ENCODE results near the gene MRAS.

The MRAS gene

GRCh38 chr3:138390582-138390932, 42.2 kb downstream of the MRAS start:
- TF ChIP-seq CTCF (IDR thresholded peaks at IDR 0.05; ENCODE audit: low read depth, low read length): no peak
- in situ Hi-C loops (cut with HindIII; ENCODE audit: low sequenced_read_pairs): no loop called here

GRCh38 chr3:138394156-138394555, 45.8 kb downstream of the MRAS start:
- no peak for DNase-seq (ENCODE audit: low read depth, low spot score)
- in situ Hi-C loops (cut with HindIII; ENCODE audit: low sequenced_read_pairs): no loop called here
- no peak overlapping the region for H3K4me3 ChIP-seq (ENCODE audit: low read depth, low read length)
- no peak for TF ChIP-seq CTCF (IDR thresholded peaks at IDR 0.05; ENCODE audit: low read depth, low read length)

More at GRCh38 chr3:138390582-138390932, 42.2 kb downstream of the MRAS start:
- no peak for DNase-seq (ENCODE audit: low read depth, low spot score)
- no peak overlapping the region for H3K4me3 ChIP-seq (ENCODE audit: low read depth, low read length)

GRCh38 chr3:138394686-138395085, 46.3 kb downstream of the MRAS start:
- TF ChIP-seq CTCF (IDR thresholded peaks at IDR 0.05; ENCODE audit: low read depth, low read length): no peak
- H3K4me3 ChIP-seq (ENCODE audit: low read depth, low read length): no peak overlapping the region
- in situ Hi-C loops (cut with HindIII; ENCODE audit: low sequenced_read_pairs): no loop called here
- no peak for DNase-seq (ENCODE audit: low read depth, low spot score)

- in situ Hi-C loops (cut with HindIII; ENCODE audit: low sequenced_read_pairs): no loop called here
- no peak overlapping the region for H3K4me3 ChIP-seq (ENCODE audit: low read depth, low read length)
- no peak for DNase-seq (ENCODE audit: low read depth, low spot score)
- no peak for TF ChIP-seq CTCF (IDR thresholded peaks at IDR 0.05; ENCODE audit: low read depth, low read length)
Observed at GRCh38 chr3:138395865-138396751, 47.7 kb downstream of the MRAS start.

GRCh38 chr3:138396752-138397410, 48.5 kb downstream of the MRAS start:
- H3K4me3 ChIP-seq (ENCODE audit: low read depth, low read length): no peak overlapping the region
- in situ Hi-C loops (cut with HindIII; ENCODE audit: low sequenced_read_pairs): no loop called here
- no peak for TF ChIP-seq CTCF (IDR thresholded peaks at IDR 0.05; ENCODE audit: low read depth, low read length)
- no peak for DNase-seq (ENCODE audit: low read depth, low spot score)

GRCh38 chr3:138397983-138398382, 49.6 kb downstream of the MRAS start:
- in situ Hi-C loops (cut with HindIII; ENCODE audit: low sequenced_read_pairs): no loop called here
- TF ChIP-seq CTCF (IDR thresholded peaks at IDR 0.05; ENCODE audit: low read depth, low read length): peak; percentile 13
- no peak overlapping the region for H3K4me3 ChIP-seq (ENCODE audit: low read depth, low read length)
- no peak for DNase-seq (ENCODE audit: low read depth, low spot score)

Measured in astrocyte of the spinal cord (primary cell).